ENCODE data around the gene ARL6IP4. TPM values are rescaled to one million over a fixed set of nuclear protein-coding genes. Genes with fewer than 3 reads are reported as not detected.

The ARL6IP4 gene
- total RNA-seq, 2 donors from 2014 or later, result 157 to 284 TPM

DNA sequence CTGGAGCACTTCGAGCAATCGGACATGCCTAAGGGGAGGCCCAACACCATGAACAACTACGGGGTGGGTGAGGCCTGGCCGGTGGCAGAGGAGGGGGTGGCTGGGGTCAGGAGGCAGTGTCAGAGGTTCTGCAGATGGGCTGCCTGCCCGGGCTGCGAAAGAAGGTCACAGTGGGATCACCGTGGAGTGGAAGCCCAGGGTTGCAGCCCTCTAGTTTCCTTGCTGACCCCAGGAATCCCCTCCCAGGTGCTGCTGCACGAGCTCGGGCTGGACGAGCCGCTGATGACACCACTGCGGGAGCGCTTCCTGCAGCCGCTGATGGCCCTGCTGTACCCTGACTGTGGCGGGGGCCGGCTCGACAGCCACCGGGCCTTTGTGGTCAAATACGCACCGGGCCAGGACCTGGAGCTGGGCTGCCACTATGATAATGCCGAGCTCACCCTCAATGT lies 1.9 kb upstream of the ARL6IP4 start:
- H3K36me3 ChIP-seq, result peaks cover 14% of the 10 kb centered on the region
- no peaks in the 10 kb centered on the region for H3K9me3 ChIP-seq
- H3K4me3 ChIP-seq, result no peak overlapping the region
- H3K27ac ChIP-seq, result no peak overlapping the region
- no peaks in the 10 kb centered on the region for H3K27me3 ChIP-seq
- DNase-seq (ENCODE audit: low spot score), result no peak
- TF ChIP-seq CTCF (IDR thresholded peaks at IDR 0.05), result no peak
- peaks cover 0 to 79% of the 10 kb centered on the region in 2 donors for H3K4me1 ChIP-seq

- Histone ChIP-seq H3K27me3 (no peaks in the 10 kb centered on the region), H3K4me1 (peaks cover 0 to 79% of the 10 kb centered on the region in 2 donors), H3K4me3 (peak overlapping the region; percentile 86 to 95), H3K27ac (no peak overlapping the region), H3K9me3 (no peaks in the 10 kb centered on the region), H3K36me3 (peaks cover 15% of the 10 kb centered on the region)
- no peak for DNase-seq (ENCODE audit: low spot score)
- no peak for TF ChIP-seq CTCF (IDR thresholded peaks at IDR 0.05)
Observed at GRCh38 chr12:122979001-122979907, 1.2 kb upstream of the ARL6IP4 start.

GRCh38 chr12:122979908-122980182 lies 636 bp upstream of the ARL6IP4 start:
- Histone ChIP-seq H3K27ac (peak overlapping the region; percentile 87 to 88), H3K27me3 (no peaks in the 10 kb centered on the region), H3K4me3 (peak overlapping the region; percentile 86 to 95), H3K4me1 (peaks cover 0 to 85% of the 10 kb centered on the region in 2 donors), H3K9me3 (no peaks in the 10 kb centered on the region), H3K36me3 (peaks cover 15% of the 10 kb centered on the region)
- no peak for DNase-seq (ENCODE audit: low spot score)
- no peak for TF ChIP-seq CTCF (IDR thresholded peaks at IDR 0.05)

- peaks cover 0 to 84% of the 10 kb centered on the region in 2 donors for H3K4me1 ChIP-seq
- peaks cover 17% of the 10 kb centered on the region for H3K36me3 ChIP-seq
- H3K4me3 ChIP-seq, result peak overlapping the region; percentile 86 to 95
- no peak for DNase-seq (ENCODE audit: low spot score)
- no peaks in the 10 kb centered on the region for H3K27me3 ChIP-seq
- no peak for TF ChIP-seq CTCF (IDR thresholded peaks at IDR 0.05)
- H3K27ac ChIP-seq, result peak overlapping the region; percentile 87 to 88
- H3K9me3 ChIP-seq, result no peaks in the 10 kb centered on the region
Observed at GRCh38 chr12:122981036-122981471, 573 bp downstream of the ARL6IP4 start.

- Histone ChIP-seq H3K4me3 (peak overlapping the region; percentile 86 to 95), H3K9me3 (no peaks in the 10 kb centered on the region), H3K36me3 (peaks cover 25% of the 10 kb centered on the region), H3K4me1 (peaks cover 0 to 76% of the 10 kb centered on the region in 2 donors), H3K27me3 (no peaks in the 10 kb centered on the region), H3K27ac (peak overlapping the region; percentile 87 to 88)
- no peak for DNase-seq (ENCODE audit: low spot score)
- TF ChIP-seq CTCF (IDR thresholded peaks at IDR 0.05), result no peak
Observed at GRCh38 chr12:122981587-122982476, 1.4 kb downstream of the ARL6IP4 start.
